PC-3 (cell line): Measurements from ENCODE around the gene CCDC102A. TPM values are rescaled to one million over a fixed set of nuclear protein-coding genes. Genes with fewer than 3 reads are reported as not detected.

ENCODE experiments used
- ATAC-seq: fragments of 200-7000 bp; cut with Tn5 transposase; 2 replicates; pipeline ENCODE4 v1.9.1; 2020; ENCODE audit warnings: mild to moderate bottlenecking, moderate library complexity
- BruUV-seq: library from RNA; stranded (reverse); fragments of 400-500 nt; replicated peaks from 2 replicates; lab custom pipeline; 2021; lab: Mats Ljungman, UMichigan
- CTCF ChIA-PET: fragments of 300-600 bp; sonication (Branson Sonifier 250); formaldehyde crosslinking; loops from one replicate; lab custom pipeline; 2022; ENCODE audit warnings: antibody characterized with exemption; lab: Charles Lee
- POLR2A ChIA-PET: fragments of 300-600 bp; sonication (Branson Sonifier 250); formaldehyde crosslinking; loops from one replicate; lab custom pipeline; 2022; ENCODE audit warnings: antibody characterized with exemption; ENCODE audit not compliant: unreplicated experiment; lab: Charles Lee
- DNase-seq: peaks from one replicate; pipeline ENCODE4 v3.0.0-alpha.2; 2015
- H2AFZ ChIP-seq: fragments of 300-600 bp; sonication (generic); 2 replicates; pipeline ENCODE4 v1.6.0; 2016; ENCODE audit warnings: antibody characterized with exemption, low read length
- H3F3A ChIP-seq: fragments of 300-600 bp; sonication (generic); one replicate; pipeline ENCODE4 v1.6.0; 2017; ENCODE audit warnings: antibody characterized with exemption, low read length, control low read depth, mild to moderate bottlenecking; ENCODE audit not compliant: unreplicated experiment
- H3K27ac ChIP-seq: fragments of 300-600 bp; sonication (generic); 2 replicates; pipeline ENCODE4 v1.5.1; 2016; ENCODE audit warnings: mild to moderate bottlenecking, low read length
- H3K27me3 ChIP-seq: fragments of 300-600 bp; sonication (generic); 2 replicates; pipeline ENCODE4 v1.6.1; 2016; ENCODE audit warnings: low read length, mixed read lengths
- H3K36me3 ChIP-seq: fragments of 300-600 bp; sonication (generic); 2 replicates; pipeline ENCODE4 v1.6.1; 2016; ENCODE audit warnings: low read depth, mixed run types, low read length, mixed read lengths
- H3K4me1 ChIP-seq: fragments of 300-600 bp; sonication (generic); 2 replicates; pipeline ENCODE4 v1.5.1; 2016; ENCODE audit warnings: low read length; ENCODE audit not compliant: insufficient read depth
- H3K4me2 ChIP-seq: fragments of 300-600 bp; sonication (generic); 2 replicates; pipeline ENCODE4 v1.6.0; 2016; ENCODE audit warnings: low read length
- H3K4me3 ChIP-seq: fragments of 300-600 bp; sonication (generic); 2 replicates; pipeline ENCODE4 v1.5.1; 2016; ENCODE audit warnings: mild to moderate bottlenecking, low read length, mixed read lengths
- H3K79me2 ChIP-seq: fragments of 300-600 bp; sonication (generic); 2 replicates; pipeline ENCODE4 v1.6.1; 2017; ENCODE audit warnings: low read length, mixed read lengths
- H3K9ac ChIP-seq: fragments of 300-600 bp; sonication (generic); 2 replicates; pipeline ENCODE4 v1.6.0; 2016; ENCODE audit warnings: mild to moderate bottlenecking, low read length
- H3K9me2 ChIP-seq: fragments of 300-600 bp; sonication (generic); replicated peaks from 2 replicates; pipeline ENCODE4 v1.6.1; 2016; ENCODE audit warnings: mixed run types, low read length, mixed read lengths
- H3K9me3 ChIP-seq: fragments of 300-600 bp; sonication (generic); 2 replicates; pipeline ENCODE4 v1.6.1; 2016; ENCODE audit warnings: low read length, mixed read lengths
- H4K20me1 ChIP-seq: fragments of 300-600 bp; sonication (generic); 2 replicates; pipeline ENCODE4 v1.6.1; 2016; ENCODE audit warnings: low read length, mixed read lengths
- EZH2 ChIP-seq: fragments of 300-600 bp; sonication (generic); IDR thresholded peaks from one replicate; pipeline ENCODE4 v1.6.1; 2017; ENCODE audit warnings: antibody characterized with exemption, mild to moderate bottlenecking, low read length; ENCODE audit not compliant: unreplicated experiment
- EZH2phosphoT487 ChIP-seq: fragments of 300-600 bp; sonication (generic); IDR thresholded peaks from 2 replicates; pipeline ENCODE4 v1.6.1; 2018; ENCODE audit warnings: mild to moderate bottlenecking, antibody characterized with exemption, low read length, borderline replicate concordance
- intact Hi-C: fragments of 100-400 bp; cut with micrococcal nuclease; formaldehyde crosslinking; loops from 2 replicates; pipeline ENCODE4 v1.9.0; 2023
- total RNA-seq: library from RNA; depleted of rRNA; stranded (reverse); fragments of >200 nt; gene quantifications from 2 replicates; pipeline ENCODE4 v1.2.3, GENCODE V29; 2014
- TF ChIP-seq, protein P1 (sequence below): fragments of 300-600 bp; sonication (generic); conservative IDR thresholded peaks from 2 replicates; pipeline ENCODE4 v1.5.1; 2017; ENCODE audit warnings: antibody characterized with exemption, low read depth, mild to moderate bottlenecking, low read length

CCDC102A gene
- total RNA-seq, 1 experiment from 2014 or later, result 12.7 TPM

DNA sequence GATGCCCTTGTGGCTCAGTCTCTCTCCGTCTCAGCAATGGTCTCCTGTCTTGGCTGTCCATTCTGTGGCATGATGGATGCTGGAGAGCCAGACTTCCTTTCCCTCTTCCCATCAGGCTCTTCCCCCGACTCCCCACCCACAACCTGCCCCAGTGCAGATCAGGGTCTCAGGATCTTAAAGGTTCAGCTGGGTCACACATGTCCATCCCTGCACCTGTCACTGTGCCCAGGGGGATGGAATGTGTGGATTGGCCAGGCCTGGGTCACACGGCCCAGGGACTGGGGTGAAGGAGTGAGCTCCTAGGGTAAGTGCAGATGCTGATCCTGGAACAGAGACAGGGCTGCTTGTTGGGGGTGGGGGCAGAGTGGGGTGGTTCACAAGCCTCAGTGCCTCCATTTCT, 29.1 kb upstream of the CCDC102A start:
- Histone ChIP-seq H3K4me3 (no peak overlapping the region), H3K9me3 (no peaks in the 10 kb centered on the region), H4K20me1 (no peaks in the 10 kb centered on the region), H2AFZ (no peak overlapping the region), H3K27me3 (no peaks in the 10 kb centered on the region), H3K27ac (no peak overlapping the region), H3K4me1 (no peaks in the 10 kb centered on the region), H3K4me2 (no peak overlapping the region), H3K9ac (no peak overlapping the region), H3F3A (no peaks in the 10 kb centered on the region), H3K9me2 (no peaks in the 10 kb centered on the region), H3K79me2 (no peaks in the 10 kb centered on the region), H3K36me3 (no peaks in the 10 kb centered on the region)
- no TSS peak for BruUV-seq
- POLR2A ChIA-PET, result no interaction called here
- CTCF ChIA-PET, result no interaction called here
- no peak for DNase-seq
- no peak for ATAC-seq
- intact Hi-C loops, result no loop called here
- TF ChIP-seq, protein P1, sequence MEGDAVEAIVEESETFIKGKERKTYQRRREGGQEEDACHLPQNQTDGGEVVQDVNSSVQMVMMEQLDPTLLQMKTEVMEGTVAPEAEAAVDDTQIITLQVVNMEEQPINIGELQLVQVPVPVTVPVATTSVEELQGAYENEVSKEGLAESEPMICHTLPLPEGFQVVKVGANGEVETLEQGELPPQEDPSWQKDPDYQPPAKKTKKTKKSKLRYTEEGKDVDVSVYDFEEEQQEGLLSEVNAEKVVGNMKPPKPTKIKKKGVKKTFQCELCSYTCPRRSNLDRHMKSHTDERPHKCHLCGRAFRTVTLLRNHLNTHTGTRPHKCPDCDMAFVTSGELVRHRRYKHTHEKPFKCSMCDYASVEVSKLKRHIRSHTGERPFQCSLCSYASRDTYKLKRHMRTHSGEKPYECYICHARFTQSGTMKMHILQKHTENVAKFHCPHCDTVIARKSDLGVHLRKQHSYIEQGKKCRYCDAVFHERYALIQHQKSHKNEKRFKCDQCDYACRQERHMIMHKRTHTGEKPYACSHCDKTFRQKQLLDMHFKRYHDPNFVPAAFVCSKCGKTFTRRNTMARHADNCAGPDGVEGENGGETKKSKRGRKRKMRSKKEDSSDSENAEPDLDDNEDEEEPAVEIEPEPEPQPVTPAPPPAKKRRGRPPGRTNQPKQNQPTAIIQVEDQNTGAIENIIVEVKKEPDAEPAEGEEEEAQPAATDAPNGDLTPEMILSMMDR, result no peak
- TF ChIP-seq EZH2 (no peak), EZH2phosphoT487 (no peak)

DNA sequence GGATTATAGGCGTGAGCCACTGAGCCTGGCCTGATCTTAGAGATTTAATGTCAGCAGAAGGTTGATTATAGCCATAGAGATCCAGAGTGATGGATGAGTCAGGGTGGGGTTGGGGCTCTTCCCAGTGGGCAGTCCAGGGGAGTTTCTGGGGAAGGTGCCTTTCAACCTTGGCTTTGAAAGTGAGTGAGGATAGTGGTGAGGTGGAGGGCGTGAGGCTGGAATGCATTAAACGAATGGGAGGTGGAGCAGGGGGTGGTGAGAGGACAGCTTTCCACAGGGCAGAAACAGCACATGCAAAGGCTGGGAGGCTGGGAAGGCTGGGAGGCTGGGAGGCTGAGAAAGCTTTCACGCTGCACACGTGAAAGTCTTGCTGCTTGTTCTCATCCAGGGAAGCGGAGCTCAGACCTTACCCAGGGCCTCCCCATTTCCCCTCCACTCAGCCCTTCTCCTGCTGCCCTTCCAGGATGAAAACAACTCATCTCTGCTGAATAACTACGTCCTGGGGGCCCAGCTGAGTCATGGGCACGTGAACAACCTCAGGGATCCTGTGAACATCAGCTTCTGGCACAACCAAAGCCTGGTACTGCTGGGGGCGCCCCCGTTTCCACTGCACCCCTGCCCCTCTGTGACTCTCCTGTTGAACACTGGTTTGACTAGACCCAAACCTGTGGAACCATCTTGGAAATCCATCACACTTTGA, 28.4 kb upstream of the CCDC102A start:
- no peaks in the 10 kb centered on the region for H3F3A ChIP-seq
- no peak for TF ChIP-seq EZH2phosphoT487
- no peak for TF ChIP-seq EZH2
- TF ChIP-seq, protein P1, result no peak
- ChIA-PET POLR2A (no interaction called here), CTCF (no interaction called here)
- no peaks in the 10 kb centered on the region for H3K9me2 ChIP-seq
- H2AFZ ChIP-seq, result no peak overlapping the region
- no TSS peak for BruUV-seq
- no peaks in the 10 kb centered on the region for H3K27me3 ChIP-seq
- no peaks in the 10 kb centered on the region for H3K36me3 ChIP-seq
- no peak for DNase-seq
- no peaks in the 10 kb centered on the region for H4K20me1 ChIP-seq
- no peak overlapping the region for H3K27ac ChIP-seq
- no peaks in the 10 kb centered on the region for H3K79me2 ChIP-seq
- no peak for ATAC-seq
- no peak overlapping the region for H3K9ac ChIP-seq
- intact Hi-C loops, result no loop called here
- no peak overlapping the region for H3K4me3 ChIP-seq
- H3K9me3 ChIP-seq, result no peaks in the 10 kb centered on the region
- no peaks in the 10 kb centered on the region for H3K4me1 ChIP-seq
- no peak overlapping the region for H3K4me2 ChIP-seq

DNA sequence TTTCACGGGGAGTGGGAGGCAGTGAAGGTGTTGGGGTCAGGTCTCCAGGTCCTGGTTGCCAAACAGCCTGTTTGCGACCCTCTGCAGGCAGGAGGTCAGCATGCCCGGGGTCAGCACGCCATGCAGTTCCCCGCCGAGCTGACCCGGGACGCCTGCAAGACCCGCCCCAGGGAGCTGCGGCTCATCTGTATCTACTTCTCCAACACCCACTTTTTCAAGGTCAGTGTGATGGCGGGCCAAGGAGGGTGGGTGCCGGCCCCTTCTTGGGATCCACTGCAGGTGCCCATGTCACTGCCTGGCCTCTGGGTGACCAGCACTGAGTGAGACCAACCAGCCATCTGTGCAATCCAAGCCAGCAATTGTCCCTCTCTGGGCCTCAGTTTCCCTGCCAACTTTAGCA, 27.4 kb upstream of the CCDC102A start:
- Histone ChIP-seq H3K9me3 (no peaks in the 10 kb centered on the region), H3K9ac (no peak overlapping the region), H3F3A (no peaks in the 10 kb centered on the region), H3K79me2 (no peaks in the 10 kb centered on the region), H3K27ac (no peak overlapping the region), H2AFZ (no peak overlapping the region), H3K9me2 (no peaks in the 10 kb centered on the region), H3K4me1 (no peaks in the 10 kb centered on the region), H3K4me3 (no peak overlapping the region), H3K36me3 (no peaks in the 10 kb centered on the region), H3K4me2 (no peak overlapping the region), H3K27me3 (no peaks in the 10 kb centered on the region), H4K20me1 (no peaks in the 10 kb centered on the region)
- ChIA-PET POLR2A (no interaction called here), CTCF (no interaction called here)
- DNase-seq (no peak), ATAC-seq (no peak)
- no peak for TF ChIP-seq EZH2
- TF ChIP-seq, protein P1, result no peak
- TF ChIP-seq EZH2phosphoT487, result no peak
- no TSS peak for BruUV-seq
- intact Hi-C loops, result no loop called here
